HG02763 (cell line): ENCODE measurements around the gene TBATA.

Experiments used
- ATAC-seq: cut with Tn5 transposase; IDR thresholded peaks from one replicate; pipeline ENCODE4 v1.9.1; 2021; ENCODE audit warnings: mild to moderate bottlenecking, moderate library complexity; ENCODE audit not compliant: unreplicated experiment

Gene TBATA

GRCh38 chr10:70722820-70723424 is 62.3 kb downstream of the TBATA start:
- ATAC-seq: no peak
